WTC11 (cell line): ENCODE results near the gene FILIP1L. TPM values are rescaled to one million over a fixed set of nuclear protein-coding genes. Genes with fewer than 3 reads are reported as not detected.

Source experiments
- ATAC-seq: fragments of 200-7000 bp; cut with Tn5 transposase; 2 replicates; pipeline ENCODE4 v1.10.0; 2021; ENCODE audit warnings: mild to moderate bottlenecking, moderate library complexity
- CTCF ChIA-PET: fragments of 300-600 bp; sonication (Branson Sonifier 250); formaldehyde crosslinking; loops from one replicate; lab custom pipeline; 2021; ENCODE audit warnings: antibody characterized with exemption; lab: Charles Lee
- POLR2A ChIA-PET: fragments of 350-600 bp; sonication (Branson Sonifier 250); formaldehyde crosslinking; loops from one replicate; lab custom pipeline; 2021; ENCODE audit warnings: antibody characterized with exemption; lab: Charles Lee
- DNase-seq: peaks from one replicate; pipeline ENCODE4 v3.0.0; 2021; ENCODE audit warnings: low spot score
- H3K27ac Mint-ChIP-seq: 2 replicates; pipeline ENCODE4 v1.8.0; 2021; ENCODE audit warnings: mixed read lengths
- H3K27me3 Mint-ChIP-seq: 2 replicates; pipeline ENCODE4 v1.8.0; 2021; ENCODE audit warnings: low read depth, mild to moderate bottlenecking, moderate library complexity, mixed read lengths
- H3K36me3 Mint-ChIP-seq: 2 replicates; pipeline ENCODE4 v1.8.0; 2021; ENCODE audit warnings: mixed read lengths
- H3K4me1 Mint-ChIP-seq: 2 replicates; pipeline ENCODE4 v1.8.0; 2022; ENCODE audit warnings: mixed read lengths
- H3K4me3 Mint-ChIP-seq: 2 replicates; pipeline ENCODE4 v1.8.0; 2021; ENCODE audit warnings: mild to moderate bottlenecking, moderate library complexity, mixed read lengths
- H3K9me3 Mint-ChIP-seq: 2 replicates; pipeline ENCODE4 v1.8.0; 2021; ENCODE audit warnings: mixed read lengths
- AFF4 ChIP-seq: sonication (generic); formaldehyde crosslinking; IDR thresholded peaks from 2 replicates; pipeline ENCODE4 v1.8.1; 2023; ENCODE audit warnings: mild to moderate bottlenecking, missing genetic modification reagents, borderline replicate concordance
- ATF2 ChIP-seq: sonication (generic); formaldehyde crosslinking; IDR thresholded peaks from 2 replicates; pipeline ENCODE4 v1.8.1; 2022; ENCODE audit warnings: low read depth, missing genetic modification reagents, borderline replicate concordance
- ATF6 ChIP-seq: sonication (generic); formaldehyde crosslinking; IDR thresholded peaks from 2 replicates; pipeline ENCODE4 v1.8.1; 2023; ENCODE audit warnings: mild to moderate bottlenecking, missing genetic modification reagents
- CDX4 ChIP-seq: fragments of 250-450 bp; sonication (Bioruptor Pico); IDR thresholded peaks from 2 replicates; pipeline ENCODE4 v1.9.0; 2021; ENCODE audit warnings: moderate library complexity, mild to moderate bottlenecking, inconsistent platforms, borderline replicate concordance
- CREB1 ChIP-seq: sonication (generic); formaldehyde crosslinking; IDR thresholded peaks from 2 replicates; pipeline ENCODE4 v1.8.0; 2023; ENCODE audit warnings: mild to moderate bottlenecking, missing genetic modification reagents
- ELF4 ChIP-seq: sonication (generic); formaldehyde crosslinking; IDR thresholded peaks from 2 replicates; pipeline ENCODE4 v1.8.1; 2022; ENCODE audit warnings: low read depth, mild to moderate bottlenecking, moderate library complexity, missing genetic modification reagents
- JAZF1 ChIP-seq: fragments of 250-450 bp; sonication (Bioruptor Pico); IDR thresholded peaks from 2 replicates; pipeline ENCODE4 v1.9.0; 2021; ENCODE audit warnings: moderate library complexity, mild to moderate bottlenecking, inconsistent platforms
- MYBL2 ChIP-seq: sonication (generic); formaldehyde crosslinking; IDR thresholded peaks from 2 replicates; pipeline ENCODE4 v1.8.1; 2023; ENCODE audit warnings: mild to moderate bottlenecking, moderate library complexity, missing genetic modification reagents
- NR3C1 ChIP-seq: sonication (generic); formaldehyde crosslinking; conservative IDR thresholded peaks from 2 replicates; pipeline ENCODE4 v1.8.1; 2023; ENCODE audit warnings: low read depth, mild to moderate bottlenecking, missing genetic modification reagents
- SOX15 ChIP-seq: fragments of 250-450 bp; sonication (Bioruptor Pico); IDR thresholded peaks from 2 replicates; pipeline ENCODE4 v1.9.0; 2021; ENCODE audit warnings: mild to moderate bottlenecking
- SP1 ChIP-seq: sonication (generic); formaldehyde crosslinking; conservative IDR thresholded peaks from 2 replicates; pipeline ENCODE4 v1.8.1; 2022; ENCODE audit warnings: missing genetic modification reagents
- STAT6 ChIP-seq: sonication (generic); formaldehyde crosslinking; conservative IDR thresholded peaks from 2 replicates; pipeline ENCODE4 v1.8.1; 2023; ENCODE audit warnings: mild to moderate bottlenecking, low read depth, missing genetic modification reagents, moderate library complexity
- TEAD1 ChIP-seq: sonication (generic); formaldehyde crosslinking; IDR thresholded peaks from 2 replicates; pipeline ENCODE4 v1.8.0; 2022; ENCODE audit warnings: mild to moderate bottlenecking, missing genetic modification reagents
- total RNA-seq: library from RNA; stranded (reverse); gene quantifications from 3 replicates; pipeline ENCODE4 v1.2.3, GENCODE V29; 2021

The FILIP1L gene
- total RNA-seq, 1 experiment from 2014 or later: 0.17 TPM

- no peak for TF ChIP-seq ATF2 (CRISPR knock-in tag)
- no peak for TF ChIP-seq CDX4
- no peak for TF ChIP-seq TEAD1
Observed at GRCh38 chr3:100022506-100022905, 91.8 kb downstream of the FILIP1L start (continued).

- ChIA-PET POLR2A (no interaction called here), CTCF (interaction anchor here (0.7 to 1.9 kb wide), 8 partner anchors 9 to 233 kb away, joined by 3 to 6 read pairs (median 4); no protein-coding TSS in a partner anchor)
- no peak for DNase-seq
- H3K9me3 Mint-ChIP-seq: no peaks in the 10 kb centered on the region
- no peaks in the 10 kb centered on the region for H3K27me3 Mint-ChIP-seq
- ATAC-seq: no peak
- H3K4me1 Mint-ChIP-seq: peaks cover 11% of the 10 kb centered on the region
- H3K27ac Mint-ChIP-seq: no peak overlapping the region
- no peak for TF ChIP-seq JAZF1 (CRISPR knock-in tag)
- TF ChIP-seq CREB1 (CRISPR knock-in tag): no peak
- no peak for TF ChIP-seq MYBL2 (CRISPR knock-in tag)
- no peak for TF ChIP-seq SP1
- TF ChIP-seq ELF4 (CRISPR knock-in tag): no peak
- TF ChIP-seq NR3C1: no peak
- H3K36me3 Mint-ChIP-seq: no peaks in the 10 kb centered on the region
- no peak overlapping the region for H3K4me3 Mint-ChIP-seq
Observed at GRCh38 chr3:100020876-100021644, 93.2 kb downstream of the FILIP1L start.

- no peak for ATAC-seq
- Mint-ChIP-seq H3K36me3 (peaks cover 5% of the 10 kb centered on the region), H3K27ac (no peak overlapping the region), H3K4me3 (no peak overlapping the region), H3K4me1 (peaks cover 18% of the 10 kb centered on the region)
- POLR2A ChIA-PET: interaction anchor here (0.6 kb wide), 1 partner anchor 36 kb away, joined by 3 read pairs; no protein-coding TSS in a partner anchor
- no peak for DNase-seq
- TF ChIP-seq SOX15 (CRISPR knock-in tag): no peak
- TF ChIP-seq ATF6: no peak
- no peak for TF ChIP-seq STAT6 (CRISPR knock-in tag)
- TF ChIP-seq AFF4: no peak
- TF ChIP-seq, all 79 proteins: peak for 0
- CTCF ChIA-PET: interaction anchor here (0.5 kb wide), 1 partner anchor 188 kb away, joined by 5 read pairs; no protein-coding TSS in a partner anchor
- peaks cover 6% of the 10 kb centered on the region for H3K9me3 Mint-ChIP-seq
- H3K27me3 Mint-ChIP-seq: no peaks in the 10 kb centered on the region
Observed at GRCh38 chr3:100019719-100020118, 94.6 kb downstream of the FILIP1L start.
